Measurements from ENCODE around the gene SLCO1A2.

SLCO1A2 gene

GRCh38 chr12:21296348-21296747, 38.4 kb downstream of the SLCO1A2 start:
- Histone ChIP-seq H3K27me3 (no peaks in the 10 kb centered on the region), H3K27ac (no peak overlapping the region), H3K9me3 (no peaks in the 10 kb centered on the region), H3K36me3 (no peaks in the 10 kb centered on the region), H3K4me1 (no peaks in the 10 kb centered on the region), H3K4me3 (no peak overlapping the region)
- TF ChIP-seq CTCF (IDR thresholded peaks at IDR 0.05): no peak
- intact Hi-C loops (cut with DNase I; ENCODE audit: low total_unique reads): no loop called here
- DNase-seq: no peak

- no peak for TF ChIP-seq CTCF (IDR thresholded peaks at IDR 0.05)
- no peaks in the 10 kb centered on the region for H3K36me3 ChIP-seq
- H3K4me3 ChIP-seq: no peak overlapping the region
These were observed 40.5 kb downstream of the SLCO1A2 start for GRCh38 chr12:21294176-21294575.

GRCh38 chr12:21292111-21292510, 42.6 kb downstream of the SLCO1A2 start:
- no peaks in the 10 kb centered on the region for H3K4me1 ChIP-seq
- no peak overlapping the region for H3K27ac ChIP-seq
- no peak for DNase-seq
- no peaks in the 10 kb centered on the region for H3K27me3 ChIP-seq
- no peak overlapping the region for H3K4me3 ChIP-seq
- H3K9me3 ChIP-seq: no peaks in the 10 kb centered on the region
- no peak for TF ChIP-seq CTCF (IDR thresholded peaks at IDR 0.05)
- intact Hi-C loops (cut with DNase I; ENCODE audit: low total_unique reads): no loop called here
- no peaks in the 10 kb centered on the region for H3K36me3 ChIP-seq

More at GRCh38 chr12:21294176-21294575, 40.5 kb downstream of the SLCO1A2 start:
- Histone ChIP-seq H3K27me3 (no peaks in the 10 kb centered on the region), H3K9me3 (no peaks in the 10 kb centered on the region), H3K4me1 (no peaks in the 10 kb centered on the region), H3K27ac (no peak overlapping the region)
- intact Hi-C loops (cut with DNase I; ENCODE audit: low total_unique reads): no loop called here
- no peak for DNase-seq

GRCh38 chr12:21289698-21290097, 45.0 kb downstream of the SLCO1A2 start:
- no peaks in the 10 kb centered on the region for H3K36me3 ChIP-seq
- TF ChIP-seq CTCF (IDR thresholded peaks at IDR 0.05): no peak
- no peaks in the 10 kb centered on the region for H3K9me3 ChIP-seq
- DNase-seq: no peak
- H3K4me1 ChIP-seq: no peaks in the 10 kb centered on the region
- H3K27me3 ChIP-seq: no peaks in the 10 kb centered on the region
- H3K4me3 ChIP-seq: no peak overlapping the region
- intact Hi-C loops (cut with DNase I; ENCODE audit: low total_unique reads): no loop called here
- H3K27ac ChIP-seq: no peak overlapping the region

- Histone ChIP-seq H3K4me3 (no peak overlapping the region), H3K4me1 (no peaks in the 10 kb centered on the region), H3K36me3 (no peaks in the 10 kb centered on the region), H3K9me3 (no peaks in the 10 kb centered on the region), H3K27ac (no peak overlapping the region), H3K27me3 (peaks cover 0 to 3% of the 10 kb centered on the region in 2 donors)
- DNase-seq: no peak
- intact Hi-C loops (cut with DNase I; ENCODE audit: low total_unique reads): no loop called here
- TF ChIP-seq CTCF (IDR thresholded peaks at IDR 0.05): no peak
These were observed 57.9 kb downstream of the SLCO1A2 start for GRCh38 chr12:21276826-21277225.

GRCh38 chr12:21265932-21266331, 68.8 kb downstream of the SLCO1A2 start:
- Histone ChIP-seq H3K4me1 (no peaks in the 10 kb centered on the region), H3K27ac (no peak overlapping the region), H3K9me3 (no peaks in the 10 kb centered on the region), H3K4me3 (no peak overlapping the region), H3K27me3 (no peaks in the 10 kb centered on the region), H3K36me3 (no peaks in the 10 kb centered on the region)
- intact Hi-C loops (cut with DNase I; ENCODE audit: low total_unique reads): no loop called here
- no peak for TF ChIP-seq CTCF (IDR thresholded peaks at IDR 0.05)
- no peak for DNase-seq
